HG03060 (cell line): Measurements from ENCODE around the gene TBC1D5.
"Not testable (repeated sequence)": the region's sequence is repeated elsewhere in the genome, so short reads cannot be mapped to it uniquely, and the experiment has no call there.

Experiments
- ATAC-seq: cut with Tn5 transposase; IDR thresholded peaks from one replicate; pipeline ENCODE4 v1.9.1; 2021; ENCODE audit warnings: low read depth, moderate number of reproducible peaks; ENCODE audit not compliant: unreplicated experiment

The TBC1D5 gene

GRCh38 chr3:17742102-17742879 is at the start of gene TBC1D5:
TSS of gene TBC1D5 (minus strand) at chr3:17742631. CDS start at chr3:17508570, 234,061 bp downstream.
- ATAC-seq: peak; percentile 55

- ATAC-seq: no peak
These were observed 41.0 kb upstream of the TBC1D5 start for GRCh38 chr3:17783426-17783825.

GRCh38 chr3:17782751-17783150 is 40.3 kb upstream of the TBC1D5 start:
- no peak for ATAC-seq

- not testable (repeated sequence) for ATAC-seq
These were observed 37.9 kb upstream of the TBC1D5 start for GRCh38 chr3:17780369-17780768.

GRCh38 chr3:17779304-17780250 is 37.1 kb upstream of the TBC1D5 start:
- not testable (repeated sequence) for ATAC-seq

GRCh38 chr3:17777326-17777725 is 34.9 kb upstream of the TBC1D5 start:
- ATAC-seq: not testable (repeated sequence)

- ATAC-seq: no peak
These were observed 32.6 kb upstream of the TBC1D5 start for GRCh38 chr3:17775073-17775472.

GRCh38 chr3:17774180-17774910 is 31.9 kb upstream of the TBC1D5 start:
- not testable (repeated sequence) for ATAC-seq

GRCh38 chr3:17772556-17772955 is 30.1 kb upstream of the TBC1D5 start:
- ATAC-seq: no peak

GRCh38 chr3:17771177-17772017 is 29.0 kb upstream of the TBC1D5 start:
- ATAC-seq: no peak

- no peak for ATAC-seq
These were observed 28.3 kb upstream of the TBC1D5 start for GRCh38 chr3:17770682-17771081.

- peak; percentile 89 for ATAC-seq
These were observed 23.5 kb upstream of the TBC1D5 start for GRCh38 chr3:17765819-17766472.

GRCh38 chr3:17761563-17761962 is 19.1 kb upstream of the TBC1D5 start:
- ATAC-seq: no peak

- no peak for ATAC-seq
These were observed 17.5 kb upstream of the TBC1D5 start for GRCh38 chr3:17759901-17760300.

GRCh38 chr3:17755836-17756235 is 13.4 kb upstream of the TBC1D5 start:
- ATAC-seq: no peak

- ATAC-seq: no peak
These were observed 11.2 kb upstream of the TBC1D5 start for GRCh38 chr3:17753632-17753992.

GRCh38 chr3:17752876-17753631 is 10.6 kb upstream of the TBC1D5 start:
- no peak for ATAC-seq

GRCh38 chr3:17752436-17752835 is 10.0 kb upstream of the TBC1D5 start:
- ATAC-seq: no peak
